ENCODE data around the gene MED25. TPM values are rescaled to one million over a fixed set of nuclear protein-coding genes. Genes with fewer than 3 reads are reported as not detected.

MED25 gene
- polyA plus RNA-seq, 3 donors, result 13.9 to 52.9 (median 18.5) TPM

DNA sequence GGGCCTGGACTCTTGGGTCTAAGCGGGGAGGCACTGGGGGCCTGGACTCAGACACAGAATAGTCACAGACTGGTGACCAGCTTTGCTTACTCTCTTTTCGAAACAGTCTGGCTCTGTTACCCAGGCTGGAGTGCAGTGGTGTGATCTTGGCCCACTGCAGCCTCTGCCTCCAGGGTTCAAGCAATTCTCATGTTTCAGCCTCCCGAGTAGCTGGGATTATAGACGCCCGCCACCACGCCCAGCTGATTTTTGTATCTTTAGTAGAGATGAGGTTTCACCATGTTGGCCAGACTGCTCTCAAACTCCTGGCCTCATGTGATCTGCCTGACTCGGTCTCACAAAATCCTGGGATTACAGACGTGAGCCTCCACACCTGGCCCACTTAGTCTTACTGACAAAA lies 11.1 kb downstream of the MED25 start:
- no peaks in the 10 kb centered on the region for H3K9me3 ChIP-seq (replicated peaks in 1 of 2; ENCODE audit: control insufficient read depth in 1 of 2, insufficient read depth in 1 of 2, low read length in 2 of 2)
- H3K79me2 ChIP-seq (ENCODE audit: insufficient read depth, low read length), result peaks cover 27% of the 10 kb centered on the region
- no peak overlapping the region for H3K9ac ChIP-seq (ENCODE audit: insufficient read depth, low read length, poor library complexity, severe bottlenecking)
- H3K27ac Mint-ChIP-seq, result no peak overlapping the region
- intact Hi-C loops (cut with micrococcal nuclease), result no loop called here
- no peaks in the 10 kb centered on the region for H3K27me3 ChIP-seq (ENCODE audit: control insufficient read depth in 2 of 2, insufficient read depth in 2 of 2, low read length in 2 of 2)
- peaks cover 22 to 25% of the 10 kb centered on the region in 2 donors for H3K4me1 ChIP-seq (ENCODE audit: control insufficient read depth in 1 of 2, insufficient read depth in 2 of 2, low read length in 2 of 2)
- H3K36me3 Mint-ChIP-seq, result peaks cover 58 to 88% of the 10 kb centered on the region in 2 donors
- 95% methylated on average over 6 of the region's 8 CpGs for WGBS (ENCODE audit: insufficient coverage)
- H3K4me2 ChIP-seq (replicated peaks; ENCODE audit: extremely low read depth, low read length, poor library complexity, severe bottlenecking), result no peak overlapping the region
- H3K36me3 ChIP-seq (replicated peaks in 1 of 2; ENCODE audit: control insufficient read depth in 1 of 2, insufficient read depth in 2 of 2, low read length in 2 of 2), result peaks cover 64 to 96% of the 10 kb centered on the region in 2 donors
- H3K27me3 Mint-ChIP-seq (ENCODE audit: low read depth in 3 of 3), result peaks cover 0 to 2% (median 0%) of the 10 kb centered on the region in 3 donors
- no peak overlapping the region for H3K27ac ChIP-seq (ENCODE audit: low read depth in 1 of 2, low read length in 2 of 2)
- H3K4me3 ChIP-seq (replicated peaks in 1 of 3; ENCODE audit: low read depth in 2 of 3, low read length in 3 of 3), result no peak overlapping the region
- no peak overlapping the region for H2AFZ ChIP-seq (ENCODE audit: insufficient read depth, low read depth, low read length, poor library complexity, severe bottlenecking)
- DNase-seq, result no peak
- H4K20me1 ChIP-seq (ENCODE audit: insufficient read depth, low read length), result peaks cover 81% of the 10 kb centered on the region
- TF ChIP-seq, protein P1, sequence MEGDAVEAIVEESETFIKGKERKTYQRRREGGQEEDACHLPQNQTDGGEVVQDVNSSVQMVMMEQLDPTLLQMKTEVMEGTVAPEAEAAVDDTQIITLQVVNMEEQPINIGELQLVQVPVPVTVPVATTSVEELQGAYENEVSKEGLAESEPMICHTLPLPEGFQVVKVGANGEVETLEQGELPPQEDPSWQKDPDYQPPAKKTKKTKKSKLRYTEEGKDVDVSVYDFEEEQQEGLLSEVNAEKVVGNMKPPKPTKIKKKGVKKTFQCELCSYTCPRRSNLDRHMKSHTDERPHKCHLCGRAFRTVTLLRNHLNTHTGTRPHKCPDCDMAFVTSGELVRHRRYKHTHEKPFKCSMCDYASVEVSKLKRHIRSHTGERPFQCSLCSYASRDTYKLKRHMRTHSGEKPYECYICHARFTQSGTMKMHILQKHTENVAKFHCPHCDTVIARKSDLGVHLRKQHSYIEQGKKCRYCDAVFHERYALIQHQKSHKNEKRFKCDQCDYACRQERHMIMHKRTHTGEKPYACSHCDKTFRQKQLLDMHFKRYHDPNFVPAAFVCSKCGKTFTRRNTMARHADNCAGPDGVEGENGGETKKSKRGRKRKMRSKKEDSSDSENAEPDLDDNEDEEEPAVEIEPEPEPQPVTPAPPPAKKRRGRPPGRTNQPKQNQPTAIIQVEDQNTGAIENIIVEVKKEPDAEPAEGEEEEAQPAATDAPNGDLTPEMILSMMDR (IDR thresholded peaks at IDR 0.05), result no peak
- peaks cover 24% of the 10 kb centered on the region for H3K4me1 Mint-ChIP-seq
- no peaks in the 10 kb centered on the region for H3K9me3 Mint-ChIP-seq
- H3K4me3 Mint-ChIP-seq, result no peak overlapping the region

DNA sequence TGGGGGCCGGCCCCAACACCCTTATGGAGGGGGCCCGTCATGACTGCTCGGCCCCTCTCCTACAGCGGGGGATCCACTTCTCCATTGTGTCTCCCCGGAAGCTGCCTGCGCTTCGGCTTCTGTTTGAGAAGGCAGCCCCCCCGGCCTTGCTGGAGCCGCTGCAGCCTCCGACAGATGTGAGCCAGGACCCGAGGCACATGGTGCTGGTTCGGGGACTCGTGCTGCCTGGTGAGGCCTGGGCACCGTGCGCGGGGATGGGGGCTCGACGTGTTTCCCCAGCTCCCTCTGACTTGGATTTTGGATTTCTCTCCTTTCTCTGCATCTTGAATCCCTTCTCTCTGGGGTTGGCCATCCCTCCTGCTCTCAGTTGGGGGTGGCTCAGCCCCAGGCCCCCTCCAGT lies 11.6 kb downstream of the MED25 start:
- H3K4me1 Mint-ChIP-seq, result peaks cover 24% of the 10 kb centered on the region
- H3K9me3 ChIP-seq (replicated peaks in 1 of 2; ENCODE audit: control insufficient read depth in 1 of 2, insufficient read depth in 1 of 2, low read length in 2 of 2), result no peaks in the 10 kb centered on the region
- TF ChIP-seq, protein P1 (IDR thresholded peaks at IDR 0.05), result no peak
- H3K4me2 ChIP-seq (replicated peaks; ENCODE audit: extremely low read depth, low read length, poor library complexity, severe bottlenecking), result no peak overlapping the region
- no peak overlapping the region for H3K27ac Mint-ChIP-seq
- H3K4me3 Mint-ChIP-seq, result no peak overlapping the region
- 98% methylated on average over 16 of the region's 18 CpGs for WGBS (ENCODE audit: insufficient coverage)
- H3K27me3 Mint-ChIP-seq (ENCODE audit: low read depth in 3 of 3), result peaks cover 0 to 2% (median 0%) of the 10 kb centered on the region in 3 donors
- peaks cover 63 to 88% of the 10 kb centered on the region in 2 donors for H3K36me3 Mint-ChIP-seq
- intact Hi-C loops (cut with micrococcal nuclease), result no loop called here
- no peak overlapping the region for H3K4me3 ChIP-seq (replicated peaks in 1 of 3; ENCODE audit: low read depth in 2 of 3, low read length in 3 of 3)
- no peaks in the 10 kb centered on the region for H3K9me3 Mint-ChIP-seq
- no peak overlapping the region for H3K27ac ChIP-seq (ENCODE audit: low read depth in 1 of 2, low read length in 2 of 2)
- H4K20me1 ChIP-seq (ENCODE audit: insufficient read depth, low read length), result peaks cover 78% of the 10 kb centered on the region
- H2AFZ ChIP-seq (ENCODE audit: insufficient read depth, low read depth, low read length, poor library complexity, severe bottlenecking), result no peak overlapping the region
- H3K4me1 ChIP-seq (ENCODE audit: control insufficient read depth in 1 of 2, insufficient read depth in 2 of 2, low read length in 2 of 2), result peaks cover 22 to 25% of the 10 kb centered on the region in 2 donors
- H3K9ac ChIP-seq (ENCODE audit: insufficient read depth, low read length, poor library complexity, severe bottlenecking), result no peak overlapping the region
- H3K27me3 ChIP-seq (ENCODE audit: control insufficient read depth in 2 of 2, insufficient read depth in 2 of 2, low read length in 2 of 2), result no peaks in the 10 kb centered on the region
- peaks cover 22% of the 10 kb centered on the region for H3K79me2 ChIP-seq (ENCODE audit: insufficient read depth, low read length)
- no peak for DNase-seq
- H3K36me3 ChIP-seq (replicated peaks in 1 of 2; ENCODE audit: control insufficient read depth in 1 of 2, insufficient read depth in 2 of 2, low read length in 2 of 2), result peaks cover 66 to 98% of the 10 kb centered on the region in 2 donors
